RWPE2 (cell line): ENCODE data around the gene ATP12A.

Experiments used
- ATAC-seq: fragments of 200-7000 bp; cut with Tn5 transposase; 3 replicates; pipeline ENCODE4 v1.9.1; 2021; ENCODE audit warnings: low read depth
- DNase-seq: peaks from one replicate; pipeline ENCODE4 v3.0.0-alpha.2; 2020; ENCODE audit warnings: low spot score
- H3K27ac ChIP-seq: fragments of 450-650 bp; 2 replicates; pipeline ENCODE4 v1.5.1; 2017; ENCODE audit warnings: mild to moderate bottlenecking; ENCODE audit not compliant: poor library complexity, severe bottlenecking
- H3K27me3 ChIP-seq: fragments of 250-450 bp; sonication (Bioruptor Pico); 2 replicates; pipeline ENCODE4 v1.5.1; 2021; ENCODE audit warnings: mild to moderate bottlenecking, moderate library complexity; ENCODE audit not compliant: insufficient read depth, poor library complexity, severe bottlenecking
- H3K36me3 ChIP-seq: fragments of 250-450 bp; sonication (Bioruptor Pico); 2 replicates; pipeline ENCODE4 v1.5.1; 2020; ENCODE audit warnings: low read depth, mild to moderate bottlenecking, moderate library complexity
- H3K4me1 ChIP-seq: fragments of 250-450 bp; sonication (Bioruptor Pico); 2 replicates; pipeline ENCODE4 v1.5.1; 2021; ENCODE audit warnings: mild to moderate bottlenecking, moderate library complexity; ENCODE audit not compliant: insufficient read depth, poor library complexity, severe bottlenecking
- H3K4me3 ChIP-seq: fragments of 250-450 bp; sonication (Bioruptor Pico); 2 replicates; pipeline ENCODE4 v1.5.1; 2021; ENCODE audit warnings: mild to moderate bottlenecking, moderate library complexity; ENCODE audit not compliant: severe bottlenecking
- H3K9me3 ChIP-seq: fragments of 250-450 bp; sonication (Bioruptor Pico); 2 replicates; pipeline ENCODE4 v1.5.1; 2021; ENCODE audit warnings: mild to moderate bottlenecking, moderate library complexity; ENCODE audit not compliant: severe bottlenecking
- CTCF ChIP-seq: fragments of 450-650 bp; IDR thresholded peaks from one replicate; pipeline ENCODE4 v1.5.1; 2017; ENCODE audit warnings: mild to moderate bottlenecking, moderate library complexity; ENCODE audit not compliant: poor library complexity, severe bottlenecking

Gene ATP12A

GRCh38 chr13:24680258-24680920 is at the start of gene ATP12A:
Gene ATP12A (plus strand): TSS chr13:24680408. CDS start chr13:24680744, 336 bp downstream.
- TF ChIP-seq CTCF = no peak
- no peaks in the 10 kb centered on the region for H3K36me3 ChIP-seq
- H3K9me3 ChIP-seq = no peaks in the 10 kb centered on the region
- DNase-seq (no peak), ATAC-seq (peak; percentile 65)
- peak within 1 kb of the TSS; percentile 39 for H3K4me3 ChIP-seq
- no peaks in the 10 kb centered on the region for H3K4me1 ChIP-seq
- H3K27ac ChIP-seq = no peak within 1 kb of the TSS
- H3K27me3 ChIP-seq = no peaks in the 10 kb centered on the region

DNA sequence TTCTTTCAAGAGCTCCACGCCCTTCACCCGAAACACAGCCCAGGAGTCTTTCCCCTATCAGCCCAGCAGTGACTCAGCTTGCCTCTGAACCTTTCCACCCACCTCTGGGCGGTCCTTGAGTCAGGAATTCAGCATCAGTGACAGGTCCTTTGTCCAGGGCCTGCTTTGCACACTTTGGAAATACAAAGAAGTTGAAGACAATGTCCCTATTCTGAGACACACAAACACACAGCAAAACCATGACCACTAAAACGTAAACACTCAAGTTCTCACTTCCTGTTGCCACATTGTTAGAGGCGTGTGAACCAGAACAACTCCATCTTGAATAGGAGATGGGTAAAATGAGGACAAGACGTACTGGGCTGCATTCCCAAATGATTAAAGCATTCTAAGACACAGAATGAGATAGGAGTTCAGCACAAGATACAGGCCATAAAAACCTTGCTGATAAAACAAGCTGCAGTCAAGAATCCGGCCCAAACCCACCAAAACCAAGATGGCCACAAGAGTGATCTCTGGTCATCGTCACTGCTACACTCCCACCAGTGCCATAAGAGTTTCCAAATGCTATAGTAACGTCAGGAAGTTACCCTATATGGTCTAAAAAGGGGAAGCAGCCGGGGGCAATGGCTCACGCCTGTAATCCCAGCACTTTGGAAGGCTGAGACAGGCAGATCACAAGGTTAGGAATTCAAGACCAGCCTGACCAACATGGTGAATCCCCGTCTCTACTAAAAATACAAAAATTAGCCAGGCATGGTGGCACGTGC is 49.2 kb upstream of the ATP12A start:
- no peak for DNase-seq
- H3K27me3 ChIP-seq = no peaks in the 10 kb centered on the region
- no peak overlapping the region for H3K4me3 ChIP-seq
- H3K27ac ChIP-seq = no peak overlapping the region
- no peaks in the 10 kb centered on the region for H3K36me3 ChIP-seq
- peak; percentile 72 for ATAC-seq
- H3K9me3 ChIP-seq = no peaks in the 10 kb centered on the region
- peaks cover 6% of the 10 kb centered on the region for H3K4me1 ChIP-seq
- no peak for TF ChIP-seq CTCF

DNA sequence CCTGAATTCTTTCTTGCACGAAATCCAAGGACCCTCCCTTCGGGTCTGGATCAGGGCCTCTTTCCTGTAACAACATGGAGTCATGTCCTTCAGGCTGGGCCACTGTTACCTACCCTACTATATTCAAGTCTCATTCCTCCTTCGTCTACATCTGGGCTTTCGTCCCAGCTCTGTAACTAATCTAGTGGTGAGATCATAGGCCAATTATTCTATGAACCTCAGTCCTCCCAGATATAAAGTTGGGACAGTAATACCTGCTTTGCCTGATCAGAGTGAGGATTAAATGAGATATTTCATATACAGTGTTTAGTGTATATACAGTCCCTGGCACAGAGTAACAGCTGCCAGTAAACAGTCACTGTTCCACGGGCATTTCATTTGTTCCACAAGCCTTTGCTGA is 48.3 kb upstream of the ATP12A start:
- no peaks in the 10 kb centered on the region for H3K27me3 ChIP-seq
- no peaks in the 10 kb centered on the region for H3K36me3 ChIP-seq
- TF ChIP-seq CTCF = no peak
- H3K9me3 ChIP-seq = no peaks in the 10 kb centered on the region
- no peak overlapping the region for H3K27ac ChIP-seq
- ATAC-seq (no peak), DNase-seq (no peak)
- H3K4me1 ChIP-seq = peaks cover 6% of the 10 kb centered on the region
- H3K4me3 ChIP-seq = no peak overlapping the region

DNA sequence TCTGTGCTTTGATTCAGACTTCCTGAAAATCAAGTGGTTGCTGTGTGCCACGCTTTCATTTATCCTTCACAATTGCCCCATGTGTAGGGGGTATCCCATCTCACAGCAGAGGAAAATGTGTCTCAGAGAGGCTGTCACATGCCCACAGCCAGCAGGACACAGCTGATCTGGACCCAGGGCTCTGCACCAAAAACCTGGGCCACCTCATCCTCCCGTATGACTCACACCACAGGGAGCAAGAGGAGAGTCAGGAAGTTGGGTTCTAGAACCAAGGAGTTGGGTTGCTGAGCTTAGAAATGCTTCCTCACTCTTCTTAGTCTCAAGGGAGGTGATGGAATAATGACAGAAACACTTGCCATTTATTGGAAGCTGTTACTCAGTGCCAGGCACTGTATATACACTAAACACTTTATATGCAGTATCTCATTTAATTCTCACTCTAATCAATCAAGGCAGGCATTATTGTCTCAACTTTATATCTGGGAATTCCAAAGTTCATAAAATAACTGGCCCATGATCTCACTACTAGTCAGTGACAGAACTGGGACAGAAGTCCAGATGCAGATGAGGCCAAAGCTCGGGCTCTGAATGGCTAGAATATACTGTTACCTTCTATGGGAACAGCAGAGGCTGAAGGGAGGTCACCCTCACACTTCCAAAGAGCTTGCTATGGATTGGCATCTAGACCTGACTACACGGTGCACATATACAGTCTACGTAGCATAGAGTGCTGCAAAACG is 47.7 kb upstream of the ATP12A start:
- ATAC-seq (no peak), DNase-seq (no peak)
- Histone ChIP-seq H3K27ac (no peak overlapping the region), H3K4me1 (peaks cover 6% of the 10 kb centered on the region), H3K36me3 (no peaks in the 10 kb centered on the region), H3K4me3 (no peak overlapping the region), H3K9me3 (no peaks in the 10 kb centered on the region), H3K27me3 (no peaks in the 10 kb centered on the region)
- no peak for TF ChIP-seq CTCF
